NB4 (cell line): ENCODE results near the gene CNBD2.
"Not testable (repeated sequence)": the region's sequence is repeated elsewhere in the genome, so short reads cannot be mapped to it uniquely, and the experiment has no call there.

ENCODE experiments used
- POLR2A ChIP-seq: IDR thresholded peaks from 2 replicates; pipeline ENCODE4 v1.6.1; 2011; ENCODE audit warnings: mild to moderate bottlenecking; ENCODE audit not compliant: insufficient read length; ENCODE audit errors: extremely low read depth
- TF ChIP-seq, protein P1 (sequence below): IDR thresholded peaks from one replicate; pipeline ENCODE4 v1.5.1; 2012; ENCODE audit warnings: low read depth, low read length

DNA sequence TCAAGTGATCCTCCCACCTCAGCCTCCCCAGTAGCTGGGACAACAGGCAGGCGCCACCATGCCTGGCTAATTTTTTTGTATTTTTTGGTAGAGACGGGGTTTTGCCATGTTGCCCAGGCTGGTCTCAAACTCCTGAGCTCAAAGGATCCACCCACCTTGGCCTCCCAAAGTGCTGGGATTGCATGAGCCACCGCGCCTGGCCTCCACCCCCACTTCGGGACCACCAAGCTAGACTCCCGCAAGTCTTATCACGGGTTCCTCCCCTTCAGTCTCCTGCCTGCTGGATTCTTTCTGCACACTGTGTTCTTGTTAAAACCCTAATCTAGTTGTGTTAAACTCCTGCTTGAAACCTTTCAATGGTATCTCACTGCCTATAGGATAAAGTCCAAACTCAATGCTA is 57.7 kb downstream of the CNBD2 start:
- TF ChIP-seq, protein P1, sequence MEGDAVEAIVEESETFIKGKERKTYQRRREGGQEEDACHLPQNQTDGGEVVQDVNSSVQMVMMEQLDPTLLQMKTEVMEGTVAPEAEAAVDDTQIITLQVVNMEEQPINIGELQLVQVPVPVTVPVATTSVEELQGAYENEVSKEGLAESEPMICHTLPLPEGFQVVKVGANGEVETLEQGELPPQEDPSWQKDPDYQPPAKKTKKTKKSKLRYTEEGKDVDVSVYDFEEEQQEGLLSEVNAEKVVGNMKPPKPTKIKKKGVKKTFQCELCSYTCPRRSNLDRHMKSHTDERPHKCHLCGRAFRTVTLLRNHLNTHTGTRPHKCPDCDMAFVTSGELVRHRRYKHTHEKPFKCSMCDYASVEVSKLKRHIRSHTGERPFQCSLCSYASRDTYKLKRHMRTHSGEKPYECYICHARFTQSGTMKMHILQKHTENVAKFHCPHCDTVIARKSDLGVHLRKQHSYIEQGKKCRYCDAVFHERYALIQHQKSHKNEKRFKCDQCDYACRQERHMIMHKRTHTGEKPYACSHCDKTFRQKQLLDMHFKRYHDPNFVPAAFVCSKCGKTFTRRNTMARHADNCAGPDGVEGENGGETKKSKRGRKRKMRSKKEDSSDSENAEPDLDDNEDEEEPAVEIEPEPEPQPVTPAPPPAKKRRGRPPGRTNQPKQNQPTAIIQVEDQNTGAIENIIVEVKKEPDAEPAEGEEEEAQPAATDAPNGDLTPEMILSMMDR = not testable (repeated sequence)
- not testable (repeated sequence) for TF ChIP-seq POLR2A
